Lower leg skin (tissue), 4 donors: Measurements from ENCODE around the gene NBPF4. TPM values are rescaled to one million over a fixed set of nuclear protein-coding genes. Genes with fewer than 3 reads are reported as not detected.

Source experiments
- DNase-seq, 2 donors: peaks; one replicate each; pipeline ENCODE4 v3.0.0-alpha.2; 2019; ENCODE audit warnings: low spot score in 2 of 2
- H3K4me3 ChIP-seq: fragments of 200-600 bp; sonication (generic); 2 replicates; pipeline ENCODE4 v1.5.1; 2017; ENCODE audit warnings: mild to moderate bottlenecking, low read depth; ENCODE audit not compliant: poor library complexity, severe bottlenecking
- CTCF ChIP-seq, 3 donors: fragments of 450-650 bp; IDR thresholded peaks; one replicate each; pipeline ENCODE4 v1.5.1; 2016; ENCODE audit warnings: antibody characterized with exemption in 3 of 3, mild to moderate bottlenecking in 3 of 3, moderate library complexity in 2 of 3
- POLR2A ChIP-seq, 2 donors: fragments of 450-650 bp; IDR thresholded peaks; one replicate each; pipeline ENCODE4 v1.6.1; 2016 to 2017; ENCODE audit warnings: antibody characterized with exemption in 2 of 2, mild to moderate bottlenecking in 1 of 2, moderate library complexity in 1 of 2
- WGBS, 2 donors: methylation state at CpG; one replicate each; pipeline ENCODE4 v1.1.5; 2018; 5-methylcytosine and 5-hydroxymethylcytosine counted together
- intact Hi-C: fragments of 100-400 bp; cut with DNase I; formaldehyde crosslinking; loops from one replicate; pipeline ENCODE4 v1.15.0; 2023; ENCODE audit warnings: low total_unique reads
- total RNA-seq, 4 donors: library from RNA; depleted of rRNA; stranded (reverse); fragments of >200 nt; gene quantifications; one replicate each; pipeline ENCODE4 v1.1.0, GENCODE V29; 2016

Gene NBPF4
- total RNA-seq, 4 donors from 2014 or later = not detected

- TF ChIP-seq POLR2A (IDR thresholded peaks at IDR 0.05) (no peak), CTCF (IDR thresholded peaks at IDR 0.05) (no peak)
- intact Hi-C loops = no loop called here
- DNase-seq = no peak
- 94 to 100% methylated on average over 1 of the region's 1 CpG for WGBS, 2 donors
- H3K4me3 ChIP-seq = no peak overlapping the region
Measured at GRCh38 chr1:108193333-108193732, 50.5 kb downstream of the NBPF4 start.

- no peak for DNase-seq
Measured at GRCh38 chr1:108192581-108192980, 51.3 kb downstream of the NBPF4 start.

GRCh38 chr1:108190686-108191416 lies 53.0 kb downstream of the NBPF4 start:
- intact Hi-C loops = no loop called here
- 86 to 90% methylated on average over 5 of the region's 5 CpGs for WGBS, 2 donors
- TF ChIP-seq POLR2A (IDR thresholded peaks at IDR 0.05) = no peak
- TF ChIP-seq CTCF (IDR thresholded peaks at IDR 0.05) = no peak
- H3K4me3 ChIP-seq = no peak overlapping the region
- no peak for DNase-seq

More at GRCh38 chr1:108192581-108192980, 51.3 kb downstream of the NBPF4 start:
- no peak for TF ChIP-seq CTCF (IDR thresholded peaks at IDR 0.05)
- no peak overlapping the region for H3K4me3 ChIP-seq
- intact Hi-C loops = no loop called here
- WGBS, 2 donors = 93 to 100% methylated on average over 14 to 17 of the region's 28 CpGs

GRCh38 chr1:108190001-108190634 lies 53.8 kb downstream of the NBPF4 start:
- intact Hi-C loops = no loop called here
- DNase-seq = no peak
- WGBS, 2 donors = 92 to 93% methylated on average over 7 of the region's 7 CpGs
- TF ChIP-seq POLR2A (IDR thresholded peaks at IDR 0.05) (no peak), CTCF (IDR thresholded peaks at IDR 0.05) (no peak)
- no peak overlapping the region for H3K4me3 ChIP-seq

- 85 to 94% methylated on average over 1 of the region's 1 CpG for WGBS, 2 donors
- DNase-seq = no peak
- TF ChIP-seq CTCF (IDR thresholded peaks at IDR 0.05) (no peak), POLR2A (IDR thresholded peaks at IDR 0.05) (no peak)
- intact Hi-C loops = no loop called here
- no peak overlapping the region for H3K4me3 ChIP-seq
Measured at GRCh38 chr1:108188801-108189200, 55.1 kb downstream of the NBPF4 start.
